CD4-positive, alpha-beta T cell treated with Interleukin-10 for 1 hour (primary cell): ENCODE measurements around the gene PHRF1.
A peak's percentile ranks its signal among the peaks of the same experiment; 100 is the strongest.

ENCODE experiments used
- DNase-seq: peaks from one replicate; pipeline ENCODE4 v3.0.0-alpha.2; 2020

Gene PHRF1

GRCh38 chr11:601573-602245 lies 25.4 kb downstream of the PHRF1 start:
- no peak for DNase-seq

DNA sequence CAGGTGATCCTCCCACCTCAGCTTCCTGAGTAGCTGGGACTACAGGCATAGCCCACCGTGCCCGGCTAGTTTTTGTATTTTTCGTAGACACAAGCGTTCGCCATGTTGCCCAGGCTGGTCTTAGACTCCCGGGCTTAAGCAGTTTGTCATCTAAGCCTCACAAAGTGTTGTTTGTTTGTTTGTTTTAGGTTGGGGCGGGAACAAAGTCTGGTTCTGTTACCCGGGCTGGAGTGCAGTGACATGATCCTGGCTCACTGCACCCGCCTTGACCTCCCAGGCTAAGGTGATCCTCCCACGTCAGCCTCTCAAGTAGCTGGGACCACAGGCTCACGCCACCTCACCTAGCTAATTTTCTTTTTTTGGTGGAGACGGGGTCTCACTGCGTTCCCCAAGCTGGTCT lies 26.9 kb downstream of the PHRF1 start:
- no peak for DNase-seq

DNA sequence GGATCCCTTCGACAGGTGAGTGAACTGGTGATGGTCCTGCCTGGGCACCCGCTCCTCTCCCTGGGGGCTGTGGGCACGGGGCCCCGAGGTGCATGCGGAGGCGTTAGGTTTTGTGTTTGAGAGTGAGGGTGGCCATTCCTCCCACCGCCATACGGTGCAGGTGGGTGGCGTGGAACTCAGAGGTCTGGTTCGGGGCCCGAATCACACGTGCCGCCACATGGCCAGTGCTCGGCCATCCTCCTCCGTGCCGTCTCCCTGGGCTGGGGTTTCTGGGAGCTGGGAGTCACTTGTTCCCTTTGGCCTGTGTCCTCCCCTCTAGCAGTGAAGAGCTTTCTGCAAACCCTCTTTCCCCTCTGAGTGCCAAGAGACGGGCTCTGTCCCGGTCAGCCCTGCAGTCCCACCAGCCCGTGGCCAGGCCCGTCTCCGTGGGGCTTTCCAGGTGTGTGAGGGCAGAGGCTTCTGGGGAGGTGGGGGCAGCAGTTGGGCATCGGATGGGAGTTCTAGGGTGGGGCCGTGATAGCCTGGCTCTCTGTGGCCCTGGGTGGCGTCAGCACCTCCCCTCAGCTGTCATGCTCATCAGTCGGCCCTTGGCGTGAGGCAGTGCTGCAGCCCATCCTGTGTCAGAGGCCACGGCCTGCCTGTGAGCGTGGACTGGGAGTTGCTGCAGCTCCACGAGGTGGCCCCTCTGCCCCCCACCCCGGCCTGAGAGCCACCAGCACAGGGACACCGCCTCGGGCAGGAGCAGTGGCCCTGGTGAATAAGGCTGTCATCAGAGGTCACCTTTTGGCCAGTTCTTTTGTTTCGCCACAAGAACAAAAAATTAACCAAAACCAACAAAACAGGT lies 29.2 kb downstream of the PHRF1 start:
- no peak for DNase-seq

GRCh38 chr11:606245-606644 lies 30.0 kb downstream of the PHRF1 start:
- DNase-seq: no peak

- no peak for DNase-seq
Measured at GRCh38 chr11:607020-607780, 30.9 kb downstream of the PHRF1 start.

DNA sequence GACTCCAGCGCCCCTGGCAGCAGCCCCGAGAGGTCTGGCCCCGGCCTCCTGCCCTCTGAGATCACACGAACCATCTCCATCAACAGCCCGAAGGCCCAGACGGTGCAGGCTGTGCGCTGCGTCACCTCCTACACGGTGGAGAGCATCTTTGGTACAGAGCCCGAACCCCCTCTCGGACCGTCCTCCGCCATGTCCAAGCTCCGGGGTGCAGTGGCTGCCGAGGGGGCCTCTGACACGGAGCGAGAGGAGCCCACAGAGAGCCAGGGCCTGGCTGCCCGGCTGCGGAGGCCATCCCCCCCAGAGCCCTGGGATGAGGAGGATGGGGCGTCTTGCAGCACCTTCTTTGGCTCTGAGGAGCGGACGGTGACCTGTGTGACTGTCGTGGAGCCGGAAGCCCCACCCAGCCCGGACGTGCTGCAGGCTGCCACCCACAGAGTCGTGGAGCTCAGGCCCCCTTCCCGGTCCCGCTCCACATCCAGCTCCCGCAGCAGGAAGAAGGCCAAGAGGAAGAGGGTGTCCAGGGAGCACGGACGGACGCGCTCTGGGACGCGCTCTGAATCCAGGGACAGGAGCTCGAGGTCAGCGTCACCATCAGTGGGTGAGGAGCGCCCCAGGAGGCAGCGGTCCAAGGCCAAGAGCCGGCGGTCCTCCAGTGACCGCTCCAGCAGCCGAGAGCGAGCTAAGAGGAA lies 31.8 kb downstream of the PHRF1 start:
- DNase-seq: no peak

DNA sequence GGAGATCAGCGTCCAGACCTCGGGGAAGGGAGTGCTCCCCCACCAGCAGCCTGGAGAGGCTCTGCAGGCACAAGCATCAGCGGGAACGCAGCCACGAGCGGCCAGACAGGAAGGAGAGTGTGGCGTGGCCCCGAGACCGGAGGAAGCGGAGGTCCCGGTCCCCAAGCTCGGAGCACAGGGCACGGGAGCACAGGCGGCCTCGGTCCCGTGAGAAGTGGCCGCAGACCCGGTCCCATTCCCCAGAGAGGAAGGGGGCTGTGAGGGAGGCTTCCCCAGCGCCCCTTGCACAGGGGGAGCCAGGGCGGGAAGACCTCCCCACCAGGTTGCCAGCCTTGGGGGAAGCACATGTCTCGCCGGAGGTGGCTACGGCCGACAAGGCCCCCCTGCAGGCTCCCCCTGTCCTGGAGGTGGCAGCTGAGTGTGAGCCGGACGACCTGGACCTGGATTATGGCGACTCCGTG lies 32.6 kb downstream of the PHRF1 start:
- no peak for DNase-seq

GRCh38 chr11:609341-609811 lies 33.1 kb downstream of the PHRF1 start:
- DNase-seq: no peak

GRCh38 chr11:610146-610801 lies 34.0 kb downstream of the PHRF1 start:
- DNase-seq: no peak

DNA sequence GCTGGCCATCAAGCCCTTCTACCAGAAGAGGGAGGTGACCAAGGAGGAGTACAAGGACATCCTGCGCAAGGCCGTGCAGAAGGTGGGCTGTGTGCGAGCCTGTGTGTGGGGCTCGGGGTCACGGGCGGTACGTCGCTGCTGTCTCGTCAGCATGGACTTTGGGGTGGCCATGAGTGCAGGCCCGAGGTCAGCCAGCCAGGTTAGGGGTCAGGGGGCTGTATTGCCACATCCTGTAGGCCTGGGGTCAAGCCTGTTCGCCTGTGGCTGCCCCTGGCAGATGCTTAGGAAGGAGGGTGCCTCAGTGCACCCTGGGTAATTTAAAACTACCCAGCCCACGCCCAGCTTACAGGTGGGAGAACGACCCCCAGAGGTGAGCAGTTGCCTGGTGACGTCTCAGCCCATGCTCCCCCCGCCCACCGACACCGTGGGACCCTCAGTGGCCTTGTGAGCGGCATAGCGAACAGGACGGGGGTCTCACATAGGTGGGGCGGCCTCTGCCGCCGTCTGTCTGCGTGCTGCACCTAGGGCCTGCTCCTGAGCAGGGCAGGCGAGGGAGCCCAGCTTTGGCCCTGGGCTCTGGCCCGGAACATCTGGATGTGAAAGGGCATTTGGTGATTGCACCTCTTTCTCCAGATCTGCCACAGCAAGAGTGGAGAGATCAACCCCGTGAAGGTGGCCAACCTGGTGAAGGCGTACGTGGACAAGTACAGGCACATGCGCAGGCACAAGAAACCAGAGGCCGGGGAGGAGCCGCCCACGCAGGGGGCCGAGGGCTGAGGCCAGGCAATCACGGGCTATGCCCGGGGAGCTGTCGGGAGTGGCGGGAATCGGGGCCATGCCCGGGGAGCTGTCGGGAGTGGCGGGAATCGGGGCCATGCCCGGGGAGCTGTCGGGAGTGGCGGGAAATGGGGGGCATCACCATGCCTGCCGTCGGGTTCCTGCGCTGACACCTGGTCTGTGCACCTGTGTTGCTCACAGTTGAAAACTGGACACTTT lies 35.0 kb downstream of the PHRF1 start:
- no peak for DNase-seq

GRCh38 chr11:612201-612960 lies 36.1 kb downstream of the PHRF1 start:
- DNase-seq: peak; percentile 32

- DNase-seq: no peak
Measured at GRCh38 chr11:612961-613300, 36.7 kb downstream of the PHRF1 start.

DNA sequence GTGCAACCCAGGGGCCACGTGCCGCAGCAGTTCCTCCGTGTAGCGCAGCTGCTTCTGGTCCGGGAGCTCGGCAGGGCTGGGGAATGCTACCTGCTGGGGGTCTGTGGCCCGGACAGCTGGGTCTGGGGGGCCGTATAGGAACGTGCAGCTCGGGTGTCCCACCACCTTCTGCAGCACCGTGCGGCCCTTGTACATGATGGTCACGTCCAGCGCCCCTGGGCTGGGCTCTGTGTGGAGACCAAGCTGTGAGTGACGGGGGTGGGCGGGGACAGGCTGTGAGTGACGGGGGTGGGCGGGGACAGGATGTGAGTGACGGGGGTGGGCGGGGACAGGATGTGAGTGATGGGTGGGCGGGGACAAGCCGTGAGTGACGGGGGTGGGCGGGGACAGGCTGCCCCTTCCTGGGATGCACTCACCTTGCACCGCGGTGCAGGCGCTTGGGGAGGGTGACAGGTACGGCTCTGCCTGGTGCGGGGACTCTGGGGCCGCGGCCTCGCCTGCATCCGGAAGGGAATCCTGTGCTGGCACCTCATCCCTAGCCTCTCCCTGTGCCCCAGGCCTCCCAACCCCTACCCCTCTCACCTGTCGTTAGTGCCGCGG lies 37.2 kb downstream of the PHRF1 start:
- DNase-seq: peak; percentile 80

- DNase-seq: no peak
Measured at GRCh38 chr11:614021-614622, 37.9 kb downstream of the PHRF1 start.

DNA sequence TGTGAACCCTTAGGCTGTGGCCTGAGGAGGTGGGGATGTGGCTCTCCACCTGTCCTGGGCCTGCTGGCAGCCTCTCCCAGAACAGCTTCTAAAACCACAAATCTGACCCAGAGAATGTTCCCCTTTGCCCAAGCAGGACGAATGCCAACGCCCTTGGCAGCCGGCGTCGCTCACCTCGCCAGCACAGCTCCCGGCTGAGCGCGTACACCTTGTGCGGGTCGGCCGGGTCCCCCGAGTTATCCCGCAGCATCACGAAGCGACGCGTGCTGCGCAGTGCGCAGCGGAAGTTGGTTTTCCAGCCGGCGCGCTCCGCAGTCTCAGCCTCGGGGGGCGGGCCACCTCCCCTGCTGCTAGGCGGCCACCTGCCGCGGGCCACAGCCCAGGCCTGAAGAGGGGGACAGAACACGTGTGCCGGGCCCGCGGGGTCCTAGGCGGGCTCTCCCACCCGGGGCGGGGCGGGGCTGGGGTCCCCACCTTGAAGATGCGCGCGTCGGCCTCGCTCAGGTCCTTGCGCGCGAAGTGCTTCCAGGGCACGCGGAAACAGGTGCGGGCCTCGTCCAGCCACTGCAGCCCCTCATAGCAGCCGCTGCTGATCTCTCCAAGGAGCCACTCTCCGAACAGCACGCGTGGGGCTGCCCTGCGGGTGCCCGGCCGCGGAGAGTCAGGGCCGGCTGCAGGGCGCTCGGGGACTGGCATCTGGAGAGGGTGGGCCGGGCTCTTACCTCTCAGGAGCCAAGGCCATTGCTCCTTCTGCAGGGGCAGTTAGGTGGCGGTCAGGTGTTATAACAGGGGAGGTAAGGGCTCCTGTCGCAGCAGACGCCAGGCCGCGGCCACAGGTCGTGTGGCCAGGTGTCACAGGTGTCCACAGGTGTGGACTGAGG lies 38.6 kb downstream of the PHRF1 start:
- DNase-seq: no peak

- DNase-seq: peak; percentile 89
Measured at GRCh38 chr11:615504-616319, 39.4 kb downstream of the PHRF1 start, which contains the start of gene IRF7. Gene IRF7, minus strand, starts transcription at chr11:615950. Its CDS starts 586 bp downstream, at chr11:615364.
